ENCODE results near the gene GTPBP6.

DNA sequence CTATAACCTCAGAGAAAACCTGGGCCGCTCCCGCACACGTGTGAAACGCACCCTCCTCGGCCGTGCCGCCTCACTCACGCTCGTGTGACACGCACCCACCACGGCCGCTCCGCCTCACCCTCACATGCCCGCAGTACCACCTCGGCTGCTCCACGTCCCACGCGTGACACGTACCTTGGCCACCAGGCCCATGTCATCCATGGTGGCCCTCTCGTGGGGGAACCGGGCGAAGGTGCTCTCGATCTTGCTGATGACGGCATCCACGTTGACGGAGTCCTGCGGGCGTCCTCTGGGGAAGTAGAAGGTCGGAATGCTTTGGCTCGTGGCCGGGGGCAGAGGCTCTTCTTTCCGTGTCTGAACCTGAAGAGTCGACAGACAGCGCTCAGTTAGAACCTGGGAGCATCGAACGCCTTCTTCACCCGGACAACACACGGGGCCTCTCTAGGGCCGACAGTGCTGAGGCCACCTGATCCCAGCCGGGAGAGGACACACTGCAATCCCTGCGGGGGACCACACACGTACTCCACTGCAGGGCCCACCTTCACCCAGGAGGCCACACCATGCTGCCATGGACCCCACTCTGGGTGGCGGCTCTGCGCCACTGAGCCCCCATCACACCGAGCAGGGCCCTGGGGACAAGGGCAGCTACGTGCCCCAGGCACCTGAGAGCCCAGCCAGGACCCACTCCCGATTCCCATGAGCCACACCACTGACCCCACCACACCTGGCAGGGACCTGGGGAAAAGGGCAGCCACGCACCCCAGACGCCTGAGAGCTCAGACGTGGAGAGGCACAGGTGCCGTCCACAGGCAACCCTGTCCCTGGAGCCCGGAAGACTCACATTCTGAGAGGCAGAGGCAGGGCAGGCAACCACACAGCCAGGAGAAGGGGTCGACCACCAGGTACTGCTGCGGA, 42.9 kb upstream of the GTPBP6 start:
- TF ChIP-seq, protein P1, sequence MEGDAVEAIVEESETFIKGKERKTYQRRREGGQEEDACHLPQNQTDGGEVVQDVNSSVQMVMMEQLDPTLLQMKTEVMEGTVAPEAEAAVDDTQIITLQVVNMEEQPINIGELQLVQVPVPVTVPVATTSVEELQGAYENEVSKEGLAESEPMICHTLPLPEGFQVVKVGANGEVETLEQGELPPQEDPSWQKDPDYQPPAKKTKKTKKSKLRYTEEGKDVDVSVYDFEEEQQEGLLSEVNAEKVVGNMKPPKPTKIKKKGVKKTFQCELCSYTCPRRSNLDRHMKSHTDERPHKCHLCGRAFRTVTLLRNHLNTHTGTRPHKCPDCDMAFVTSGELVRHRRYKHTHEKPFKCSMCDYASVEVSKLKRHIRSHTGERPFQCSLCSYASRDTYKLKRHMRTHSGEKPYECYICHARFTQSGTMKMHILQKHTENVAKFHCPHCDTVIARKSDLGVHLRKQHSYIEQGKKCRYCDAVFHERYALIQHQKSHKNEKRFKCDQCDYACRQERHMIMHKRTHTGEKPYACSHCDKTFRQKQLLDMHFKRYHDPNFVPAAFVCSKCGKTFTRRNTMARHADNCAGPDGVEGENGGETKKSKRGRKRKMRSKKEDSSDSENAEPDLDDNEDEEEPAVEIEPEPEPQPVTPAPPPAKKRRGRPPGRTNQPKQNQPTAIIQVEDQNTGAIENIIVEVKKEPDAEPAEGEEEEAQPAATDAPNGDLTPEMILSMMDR (IDR thresholded peaks at IDR 0.05) = no peak
- TF ChIP-seq POLR2AphosphoS5 (IDR thresholded peaks at IDR 0.05) = no peak
